Measurements from ENCODE around the gene PPARD.

PPARD gene

GRCh38 chr6:35358086-35358485 lies 15.7 kb downstream of the PPARD start:
- no peak for DNase-seq

- no peak for DNase-seq
Observed at GRCh38 chr6:35359346-35359743, 17.0 kb downstream of the PPARD start.

GRCh38 chr6:35359744-35360348 lies 17.5 kb downstream of the PPARD start:
- no peak for DNase-seq

GRCh38 chr6:35360349-35361138 lies 18.2 kb downstream of the PPARD start:
- DNase-seq, result no peak

GRCh38 chr6:35362200-35362599 lies 19.8 kb downstream of the PPARD start:
- no peak for DNase-seq

GRCh38 chr6:35363293-35363750 lies 21.0 kb downstream of the PPARD start:
- DNase-seq, result peak; percentile 88

- DNase-seq, result no peak
Observed at GRCh38 chr6:35365594-35366203, 23.3 kb downstream of the PPARD start.

- DNase-seq, result no peak
Observed at GRCh38 chr6:35366204-35366596, 23.8 kb downstream of the PPARD start.

- DNase-seq, result no peak
Observed at GRCh38 chr6:35367646-35368037, 25.3 kb downstream of the PPARD start.

- no peak for DNase-seq
Observed at GRCh38 chr6:35368038-35368887, 25.9 kb downstream of the PPARD start.

- no peak for DNase-seq
Observed at GRCh38 chr6:35370124-35370741, 27.9 kb downstream of the PPARD start.

- no peak for DNase-seq
Observed at GRCh38 chr6:35370785-35371493, 28.6 kb downstream of the PPARD start.

- no peak for DNase-seq
Observed at GRCh38 chr6:35371494-35372262, 29.3 kb downstream of the PPARD start.

GRCh38 chr6:35372633-35373032 lies 30.3 kb downstream of the PPARD start:
- no peak for DNase-seq

- DNase-seq, result no peak
Observed at GRCh38 chr6:35376281-35376680, 33.9 kb downstream of the PPARD start.

- DNase-seq, result no peak
Observed at GRCh38 chr6:35377002-35377401, 34.6 kb downstream of the PPARD start.

GRCh38 chr6:35378261-35378660 lies 35.9 kb downstream of the PPARD start:
- no peak for DNase-seq

- no peak for DNase-seq
Observed at GRCh38 chr6:35381132-35381531, 38.8 kb downstream of the PPARD start.

- DNase-seq, result no peak
Observed at GRCh38 chr6:35382015-35382414, 39.7 kb downstream of the PPARD start.

- no peak for DNase-seq
Observed at GRCh38 chr6:35385457-35386202, 43.3 kb downstream of the PPARD start.

Measured in NCI-H1436 (cell line).